Ascending aorta (tissue), 2 donors: ENCODE results near the gene FAM117A. TPM values are rescaled to one million over a fixed set of nuclear protein-coding genes. Genes with fewer than 3 reads are reported as not detected.

Experiments used
- DNase-seq, 2 donors: peaks; one replicate each; pipeline ENCODE4 v3.0.0-alpha.2; 2019; ENCODE audit warnings: low spot score in 2 of 2
- H3K27ac ChIP-seq, 2 donors: fragments of 200-600 bp; sonication (generic); one replicate each; pipeline ENCODE4 v1.5.1; 2016 to 2017; ENCODE audit warnings: mild to moderate bottlenecking in 1 of 2
- H3K27me3 ChIP-seq: fragments of 200-600 bp; sonication (generic); one replicate; pipeline ENCODE4 v1.5.1; 2017
- H3K36me3 ChIP-seq, 2 donors: fragments of 200-600 bp; sonication (generic); one replicate each; pipeline ENCODE4 v1.5.1; 2016
- H3K4me1 ChIP-seq, 2 donors: fragments of 200-600 bp; sonication (generic); one replicate each; pipeline ENCODE4 v1.5.1; 2016 to 2017; ENCODE audit warnings: mild to moderate bottlenecking in 1 of 2
- H3K4me3 ChIP-seq, 2 donors: fragments of 200-600 bp; sonication (generic); one replicate each; pipeline ENCODE4 v1.5.1; 2016 to 2017; ENCODE audit warnings: mild to moderate bottlenecking in 1 of 2
- H3K9me3 ChIP-seq, 2 donors: fragments of 200-600 bp; sonication (generic); one replicate each; pipeline ENCODE4 v1.5.1; 2016
- CTCF ChIP-seq, 3 experiments: fragments of 200-600 bp in 2 of 3; fragments of 450-650 bp in 1 of 3; sonication (generic) in 2 of 3; IDR thresholded peaks; one replicate each; pipeline ENCODE4 v1.5.1; 2016 to 2019; ENCODE audit warnings: antibody characterized with exemption in 3 of 3, mild to moderate bottlenecking in 1 of 3, moderate library complexity in 1 of 3
- intact Hi-C: fragments of 100-400 bp; cut with DNase I; formaldehyde crosslinking; loops from one replicate; pipeline ENCODE4 v1.15.1; 2023
- total RNA-seq: library from RNA; depleted of rRNA; stranded (reverse); fragments of >200 nt; gene quantifications from one replicate; pipeline ENCODE4 v1.1.0, GENCODE V29; 2016

Gene FAM117A
- 25.4 TPM for total RNA-seq

GRCh38 chr17:49763735-49764558 is at the start of gene FAM117A:
FAM117A (minus strand) TSS chr17:49764131; CDS start chr17:49764087, 44 bp downstream.
- TF ChIP-seq CTCF (IDR thresholded peaks at IDR 0.05): no peak
- intact Hi-C loops: loop anchor here (1.0 to 2.0 kb wide), 4 partner anchors 13 to 55 kb away; no protein-coding TSS in a partner anchor
- H3K27ac ChIP-seq: peak within 1 kb of the TSS; percentile 5 to 84
- H3K4me3 ChIP-seq: peak within 1 kb of the TSS; percentile 89 to 98
- H3K36me3 ChIP-seq: no peaks in the 10 kb centered on the region
- H3K27me3 ChIP-seq: no peaks in the 10 kb centered on the region
- peaks cover 0 to 5% of the 10 kb centered on the region in 2 donors for H3K4me1 ChIP-seq
- peak; percentile 96 to 98 for DNase-seq
- no peaks in the 10 kb centered on the region for H3K9me3 ChIP-seq

GRCh38 chr17:49809056-49809455 is 45.1 kb upstream of the FAM117A start:
- H3K4me3 ChIP-seq: no peak overlapping the region
- no peak for TF ChIP-seq CTCF (IDR thresholded peaks at IDR 0.05)
- no peaks in the 10 kb centered on the region for H3K9me3 ChIP-seq
- H3K4me1 ChIP-seq: peaks cover 0 to 3% of the 10 kb centered on the region in 2 donors
- intact Hi-C loops: no loop called here
- DNase-seq: no peak
- H3K27me3 ChIP-seq: no peaks in the 10 kb centered on the region
- no peak overlapping the region for H3K27ac ChIP-seq
- H3K36me3 ChIP-seq: peaks cover 70 to 83% of the 10 kb centered on the region in 2 donors

GRCh38 chr17:49798738-49799137 is 34.8 kb upstream of the FAM117A start:
- Histone ChIP-seq H3K27me3 (no peaks in the 10 kb centered on the region), H3K36me3 (peaks cover 41 to 85% of the 10 kb centered on the region in 2 donors), H3K4me1 (peaks cover 0 to under 1% of the 10 kb centered on the region in 2 donors), H3K27ac (no peak overlapping the region), H3K4me3 (no peak overlapping the region), H3K9me3 (no peaks in the 10 kb centered on the region)
- no peak for DNase-seq
- no peak for TF ChIP-seq CTCF (IDR thresholded peaks at IDR 0.05)
- intact Hi-C loops: no loop called here

GRCh38 chr17:49798182-49798581 is 34.3 kb upstream of the FAM117A start:
- no peak overlapping the region for H3K4me3 ChIP-seq

GRCh38 chr17:49795372-49795771 is 31.4 kb upstream of the FAM117A start:
- Histone ChIP-seq H3K4me1 (peaks cover 0 to 17% of the 10 kb centered on the region in 2 donors), H3K9me3 (no peaks in the 10 kb centered on the region), H3K36me3 (peaks cover 54 to 80% of the 10 kb centered on the region in 2 donors), H3K27ac (no peak overlapping the region), H3K4me3 (no peak overlapping the region), H3K27me3 (no peaks in the 10 kb centered on the region)
- intact Hi-C loops: no loop called here
- no peak for TF ChIP-seq CTCF (IDR thresholded peaks at IDR 0.05)
- no peak for DNase-seq

More at GRCh38 chr17:49798182-49798581, 34.3 kb upstream of the FAM117A start:
- Histone ChIP-seq H3K27ac (no peak overlapping the region), H3K36me3 (peaks cover 46 to 87% of the 10 kb centered on the region in 2 donors), H3K9me3 (no peaks in the 10 kb centered on the region), H3K4me1 (peaks cover 0 to 6% of the 10 kb centered on the region in 2 donors), H3K27me3 (no peaks in the 10 kb centered on the region)
- intact Hi-C loops: no loop called here
- no peak for TF ChIP-seq CTCF (IDR thresholded peaks at IDR 0.05)
- DNase-seq: no peak
